ENCODE measurements around the gene ADK. TPM values are rescaled to one million over a fixed set of nuclear protein-coding genes. Genes with fewer than 3 reads are reported as not detected.
"Not testable (repeated sequence)": the region's sequence is repeated elsewhere in the genome, so short reads cannot be mapped to it uniquely, and the experiment has no call there.

Gene ADK
- total and polyA plus RNA-seq, 2 donors from 2014 or later = 33.0 to 38.3 TPM

DNA sequence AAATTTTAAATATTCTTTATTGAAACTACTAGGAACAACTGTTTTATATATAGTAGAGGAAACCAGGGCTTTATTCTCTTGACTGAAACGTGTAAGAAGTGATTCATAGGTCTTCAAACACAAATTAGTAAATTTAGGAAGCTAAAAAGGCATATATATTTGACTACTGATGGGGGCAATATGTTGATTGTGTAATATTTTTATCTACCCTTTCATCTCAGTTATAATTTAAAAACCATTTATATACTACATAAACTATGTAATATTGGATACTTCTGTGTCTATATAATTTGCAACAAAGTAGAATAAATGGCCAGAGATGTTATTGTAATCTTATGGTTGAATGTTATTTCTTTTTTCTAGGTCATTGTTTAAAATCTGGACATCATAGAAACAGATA, 406.1 kb downstream of the ADK start:
- Histone ChIP-seq H3K27ac (ENCODE audit: low read depth in 2 of 2, low read length in 2 of 2) (no peak overlapping the region), H3K9me3 (ENCODE audit: control insufficient read depth in 2 of 3, insufficient read depth in 1 of 3, low read length in 3 of 3) (no peaks in the 10 kb centered on the region), H3K4me1 (ENCODE audit: control insufficient read depth in 2 of 3, insufficient read depth in 2 of 3, low read depth in 1 of 3, low read length in 3 of 3) (no peaks in the 10 kb centered on the region), H3K27me3 (ENCODE audit: control insufficient read depth, insufficient read depth, low read length) (no peaks in the 10 kb centered on the region), H3K9ac (ENCODE audit: low read length in 3 of 3) (no peak overlapping the region), H3K36me3 (ENCODE audit: control insufficient read depth in 2 of 3, insufficient read depth in 3 of 3, low read length in 3 of 3) (no peaks in the 10 kb centered on the region), H3K4me3 (ENCODE audit: low read length in 3 of 3) (no peak overlapping the region)
- FAIRE-seq (peak; percentile 8), DNase-seq (no peak)
- intact Hi-C loops (cut with DNase I) = no loop called here
- TF ChIP-seq, protein P1, sequence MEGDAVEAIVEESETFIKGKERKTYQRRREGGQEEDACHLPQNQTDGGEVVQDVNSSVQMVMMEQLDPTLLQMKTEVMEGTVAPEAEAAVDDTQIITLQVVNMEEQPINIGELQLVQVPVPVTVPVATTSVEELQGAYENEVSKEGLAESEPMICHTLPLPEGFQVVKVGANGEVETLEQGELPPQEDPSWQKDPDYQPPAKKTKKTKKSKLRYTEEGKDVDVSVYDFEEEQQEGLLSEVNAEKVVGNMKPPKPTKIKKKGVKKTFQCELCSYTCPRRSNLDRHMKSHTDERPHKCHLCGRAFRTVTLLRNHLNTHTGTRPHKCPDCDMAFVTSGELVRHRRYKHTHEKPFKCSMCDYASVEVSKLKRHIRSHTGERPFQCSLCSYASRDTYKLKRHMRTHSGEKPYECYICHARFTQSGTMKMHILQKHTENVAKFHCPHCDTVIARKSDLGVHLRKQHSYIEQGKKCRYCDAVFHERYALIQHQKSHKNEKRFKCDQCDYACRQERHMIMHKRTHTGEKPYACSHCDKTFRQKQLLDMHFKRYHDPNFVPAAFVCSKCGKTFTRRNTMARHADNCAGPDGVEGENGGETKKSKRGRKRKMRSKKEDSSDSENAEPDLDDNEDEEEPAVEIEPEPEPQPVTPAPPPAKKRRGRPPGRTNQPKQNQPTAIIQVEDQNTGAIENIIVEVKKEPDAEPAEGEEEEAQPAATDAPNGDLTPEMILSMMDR (IDR thresholded peaks at IDR 0.05; ENCODE audit: borderline replicate concordance, extremely low read depth, insufficient read depth) = no peak

DNA sequence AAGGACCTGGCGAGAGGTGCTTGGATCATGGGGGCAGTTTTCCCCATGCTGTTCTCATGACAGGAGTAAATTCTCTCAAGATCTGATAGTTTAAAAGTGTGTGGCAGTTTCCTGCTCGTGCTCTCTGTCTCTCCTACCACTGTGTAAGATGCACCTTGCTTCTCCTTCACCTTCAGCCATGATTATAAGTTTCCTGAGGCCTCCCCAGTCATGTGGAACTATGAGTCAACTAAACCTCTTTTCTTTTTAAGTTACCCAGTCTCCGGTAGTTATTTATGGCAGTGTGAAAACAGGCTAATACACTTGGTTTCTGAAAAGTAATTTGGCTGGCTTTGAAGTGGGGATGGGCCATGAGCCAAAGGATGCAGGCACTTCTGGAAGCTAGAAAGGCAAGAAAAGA, 407.4 kb downstream of the ADK start:
- no peaks in the 10 kb centered on the region for H3K4me1 ChIP-seq (ENCODE audit: control insufficient read depth in 2 of 3, insufficient read depth in 2 of 3, low read depth in 1 of 3, low read length in 3 of 3)
- no peaks in the 10 kb centered on the region for H3K36me3 ChIP-seq (ENCODE audit: control insufficient read depth in 2 of 3, insufficient read depth in 3 of 3, low read length in 3 of 3)
- H3K27me3 ChIP-seq (ENCODE audit: control insufficient read depth, insufficient read depth, low read length) = no peaks in the 10 kb centered on the region
- FAIRE-seq = no peak
- H3K27ac ChIP-seq (ENCODE audit: low read depth in 2 of 2, low read length in 2 of 2) = no peak overlapping the region
- intact Hi-C loops (cut with DNase I) = no loop called here
- no peak for DNase-seq
- H3K4me3 ChIP-seq (ENCODE audit: low read length in 3 of 3) = no peak overlapping the region
- H3K9me3 ChIP-seq (ENCODE audit: control insufficient read depth in 2 of 3, insufficient read depth in 1 of 3, low read length in 3 of 3) = no peaks in the 10 kb centered on the region
- H3K9ac ChIP-seq (ENCODE audit: low read length in 3 of 3) = no peak overlapping the region
- TF ChIP-seq, protein P1 (IDR thresholded peaks at IDR 0.05; ENCODE audit: borderline replicate concordance, extremely low read depth, insufficient read depth) = no peak

DNA sequence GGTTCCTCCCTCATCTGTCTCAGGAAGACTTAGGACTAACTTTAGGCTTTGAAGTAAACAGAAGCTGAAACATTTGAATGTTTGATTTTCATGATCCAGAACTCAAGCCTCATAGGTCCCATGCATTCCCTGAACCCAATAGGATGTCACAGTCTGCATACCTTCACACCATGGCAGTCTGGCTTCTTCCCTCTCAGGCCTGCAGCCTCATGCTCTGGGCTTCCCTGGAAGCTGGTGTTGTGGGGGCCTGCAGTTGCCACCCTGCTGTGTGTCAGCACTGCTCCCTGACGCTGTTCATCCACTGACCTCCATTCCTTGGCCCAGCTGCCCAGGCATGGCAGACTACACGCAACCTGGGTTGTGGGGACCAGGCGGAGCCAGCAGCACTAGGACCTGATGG, 407.9 kb downstream of the ADK start:
- no peak overlapping the region for H3K27ac ChIP-seq (ENCODE audit: low read depth in 2 of 2, low read length in 2 of 2)
- H3K9ac ChIP-seq (ENCODE audit: low read length in 3 of 3) = no peak overlapping the region
- no peak for FAIRE-seq
- no peak overlapping the region for H3K4me3 ChIP-seq (ENCODE audit: low read length in 3 of 3)
- TF ChIP-seq, protein P1 (IDR thresholded peaks at IDR 0.05; ENCODE audit: borderline replicate concordance, extremely low read depth, insufficient read depth) = no peak
- H3K9me3 ChIP-seq (ENCODE audit: control insufficient read depth in 2 of 3, insufficient read depth in 1 of 3, low read length in 3 of 3) = no peaks in the 10 kb centered on the region
- H3K27me3 ChIP-seq (ENCODE audit: control insufficient read depth, insufficient read depth, low read length) = no peaks in the 10 kb centered on the region
- intact Hi-C loops (cut with DNase I) = no loop called here
- H3K4me1 ChIP-seq (ENCODE audit: control insufficient read depth in 2 of 3, insufficient read depth in 2 of 3, low read depth in 1 of 3, low read length in 3 of 3) = no peaks in the 10 kb centered on the region
- no peaks in the 10 kb centered on the region for H3K36me3 ChIP-seq (ENCODE audit: control insufficient read depth in 2 of 3, insufficient read depth in 3 of 3, low read length in 3 of 3)
- no peak for DNase-seq

DNA sequence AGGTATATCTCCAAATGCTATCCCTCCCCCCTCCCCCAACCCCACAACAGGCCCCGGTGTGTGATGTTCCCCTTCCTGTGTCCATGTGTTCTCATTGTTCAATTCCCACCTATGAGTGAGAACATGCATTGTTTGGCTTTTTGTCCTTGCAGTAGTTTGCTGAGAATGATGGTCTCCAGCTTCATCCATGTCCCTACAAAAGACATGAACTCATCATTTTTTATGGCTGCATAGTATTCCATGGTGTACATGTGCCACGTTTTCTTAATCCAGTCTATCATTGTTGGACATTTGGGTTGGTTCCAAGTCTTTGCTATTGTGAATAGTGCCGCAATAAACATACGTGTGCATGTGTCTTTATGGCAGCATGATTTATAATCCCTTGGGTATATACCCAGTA, 417.9 kb downstream of the ADK start:
- DNase-seq; H3K27ac ChIP-seq (ENCODE audit: low read depth in 2 of 2, low read length in 2 of 2); intact Hi-C loops (cut with DNase I); H3K27me3 ChIP-seq (ENCODE audit: control insufficient read depth, insufficient read depth, low read length); H3K4me1 ChIP-seq (ENCODE audit: control insufficient read depth in 2 of 3, insufficient read depth in 2 of 3, low read depth in 1 of 3, low read length in 3 of 3); H3K9ac ChIP-seq (ENCODE audit: low read length in 3 of 3); H3K9me3 ChIP-seq (ENCODE audit: control insufficient read depth in 2 of 3, insufficient read depth in 1 of 3, low read length in 3 of 3); FAIRE-seq; H3K4me3 ChIP-seq (ENCODE audit: low read length in 3 of 3); H3K36me3 ChIP-seq (ENCODE audit: control insufficient read depth in 2 of 3, insufficient read depth in 3 of 3, low read length in 3 of 3): not testable (repeated sequence)

DNA sequence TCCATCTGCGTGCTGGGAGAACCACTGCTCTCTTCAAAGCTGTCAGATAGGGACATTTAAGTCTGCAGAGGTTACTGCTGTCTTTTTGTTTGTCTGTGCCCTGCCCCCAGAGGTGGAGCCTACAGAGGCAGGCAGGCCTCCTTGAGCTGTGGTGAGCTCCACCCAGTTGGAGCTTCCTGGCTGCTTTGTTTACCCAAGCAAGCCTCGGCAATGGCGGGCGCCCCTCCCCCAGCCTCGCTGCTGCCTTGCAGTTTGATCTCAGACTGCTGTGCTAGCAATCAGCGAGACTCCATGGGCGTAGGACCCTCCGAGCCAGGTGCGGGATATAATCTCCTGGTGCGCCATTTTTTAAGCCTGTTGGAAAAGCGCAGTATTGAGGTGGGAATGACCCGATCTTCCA, 422.5 kb downstream of the ADK start:
- H3K36me3 ChIP-seq (ENCODE audit: control insufficient read depth in 2 of 3, insufficient read depth in 3 of 3, low read length in 3 of 3); H3K4me3 ChIP-seq (ENCODE audit: low read length in 3 of 3); H3K9me3 ChIP-seq (ENCODE audit: control insufficient read depth in 2 of 3, insufficient read depth in 1 of 3, low read length in 3 of 3); H3K4me1 ChIP-seq (ENCODE audit: control insufficient read depth in 2 of 3, insufficient read depth in 2 of 3, low read depth in 1 of 3, low read length in 3 of 3); intact Hi-C loops (cut with DNase I); FAIRE-seq; DNase-seq; H3K27ac ChIP-seq (ENCODE audit: low read depth in 2 of 2, low read length in 2 of 2); H3K9ac ChIP-seq (ENCODE audit: low read length in 3 of 3); H3K27me3 ChIP-seq (ENCODE audit: control insufficient read depth, insufficient read depth, low read length): not testable (repeated sequence)
